HG02885 (cell line): ENCODE data around the gene APOBEC3B.
A peak's percentile ranks its signal among the peaks of the same experiment; 100 is the strongest.
"Not testable (repeated sequence)": the region's sequence is repeated elsewhere in the genome, so short reads cannot be mapped to it uniquely, and the experiment has no call there.

Source experiments
- ATAC-seq: cut with Tn5 transposase; IDR thresholded peaks from one replicate; pipeline ENCODE4 v1.9.1; 2021; ENCODE audit warnings: mild to moderate bottlenecking; ENCODE audit not compliant: unreplicated experiment, poor library complexity

Gene APOBEC3B

GRCh38 chr22:38981992-38982927, at the start of gene APOBEC3B:
APOBEC3B (plus strand) TSS chr22:38982347; CDS start chr22:38982454, 107 bp downstream.
- peak; percentile 69 for ATAC-seq

GRCh38 chr22:38935023-38935422, 47.1 kb upstream of the APOBEC3B start:
- no peak for ATAC-seq

GRCh38 chr22:38935616-38936015, 46.5 kb upstream of the APOBEC3B start:
- no peak for ATAC-seq

GRCh38 chr22:38936562-38936961, 45.6 kb upstream of the APOBEC3B start:
- no peak for ATAC-seq

GRCh38 chr22:38937036-38937435, 45.1 kb upstream of the APOBEC3B start:
- ATAC-seq = no peak

GRCh38 chr22:38937541-38937940, 44.6 kb upstream of the APOBEC3B start:
- no peak for ATAC-seq

GRCh38 chr22:38938221-38938620, 43.9 kb upstream of the APOBEC3B start:
- no peak for ATAC-seq

GRCh38 chr22:38938925-38939324, 43.2 kb upstream of the APOBEC3B start:
- no peak for ATAC-seq

GRCh38 chr22:38940811-38941384, 41.2 kb upstream of the APOBEC3B start:
- no peak for ATAC-seq

GRCh38 chr22:38941488-38941987, 40.6 kb upstream of the APOBEC3B start:
- ATAC-seq = peak; percentile 51

GRCh38 chr22:38942702-38943101, 39.4 kb upstream of the APOBEC3B start:
- ATAC-seq = no peak

GRCh38 chr22:38943201-38943600, 38.9 kb upstream of the APOBEC3B start:
- no peak for ATAC-seq

GRCh38 chr22:38943882-38944281, 38.3 kb upstream of the APOBEC3B start:
- ATAC-seq = no peak

- ATAC-seq = no peak
Measured at GRCh38 chr22:38944653-38945052, 37.5 kb upstream of the APOBEC3B start.

GRCh38 chr22:38945706-38946338, 36.3 kb upstream of the APOBEC3B start:
- not testable (repeated sequence) for ATAC-seq

- ATAC-seq = no peak
Measured at GRCh38 chr22:38946771-38947170, 35.4 kb upstream of the APOBEC3B start.

GRCh38 chr22:38947321-38948140, 34.6 kb upstream of the APOBEC3B start:
- no peak for ATAC-seq

- ATAC-seq = no peak
Measured at GRCh38 chr22:38948181-38948940, 33.8 kb upstream of the APOBEC3B start.

GRCh38 chr22:38949889-38950405, 32.2 kb upstream of the APOBEC3B start:
- ATAC-seq = no peak
